GM23248 (cell line): ENCODE measurements around the gene KASH5.

Experiments used
- EZH2 ChIP-seq: fragments of 200-600 bp; sonication (generic); IDR thresholded peaks from 2 replicates; pipeline ENCODE4 v1.6.1; 2018; ENCODE audit warnings: antibody characterized with exemption, mild to moderate bottlenecking; ENCODE audit not compliant: insufficient read depth, poor library complexity, severe bottlenecking
- EZH2phosphoT487 ChIP-seq: fragments of 200-600 bp; sonication (generic); IDR thresholded peaks from 2 replicates; pipeline ENCODE4 v1.6.1; 2018; ENCODE audit warnings: antibody characterized with exemption, moderate library complexity, mild to moderate bottlenecking, low read depth; ENCODE audit not compliant: insufficient read depth

- TF ChIP-seq EZH2phosphoT487 (no peak), EZH2 (no peak)
Measured at GRCh38 chr19:49417088-49417487, 29.0 kb downstream of the KASH5 start.
